ENCODE results near the gene SETDB2.

Gene SETDB2

GRCh38 chr13:49428041-49428763 is 15.9 kb upstream of the SETDB2 start:
- no peak overlapping the region for H3K4me3 ChIP-seq (replicated peaks; ENCODE audit: low read depth, low read length)
- no peak for DNase-seq (ENCODE audit: extremely low read depth, low read depth)
- no peak for TF ChIP-seq CTCF (IDR thresholded peaks at IDR 0.05; ENCODE audit: low read depth, low read length, missing control alignments)

DNA sequence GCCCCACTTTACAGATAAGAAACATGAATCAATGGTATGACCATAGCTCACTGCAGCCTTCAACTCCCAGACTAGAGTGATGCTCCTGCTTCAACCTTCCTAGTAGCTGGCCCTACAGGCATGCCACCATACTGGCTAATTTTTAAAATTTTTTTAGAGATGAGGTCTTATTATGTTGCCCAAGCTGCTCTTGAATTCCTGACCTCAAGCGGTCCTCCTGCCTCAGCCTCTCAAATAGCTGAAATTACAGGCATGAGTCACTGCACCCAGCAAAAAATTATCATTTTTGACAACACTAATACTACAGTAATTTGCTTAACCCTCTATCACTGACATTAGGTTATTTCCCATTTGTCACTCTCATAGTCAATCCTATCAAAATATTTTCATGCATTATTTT is 15.0 kb upstream of the SETDB2 start:
- H3K4me3 ChIP-seq (replicated peaks; ENCODE audit: low read depth, low read length), result no peak overlapping the region
- no peak for TF ChIP-seq CTCF (IDR thresholded peaks at IDR 0.05; ENCODE audit: low read depth, low read length, missing control alignments)
- no peak for DNase-seq (ENCODE audit: extremely low read depth, low read depth)

DNA sequence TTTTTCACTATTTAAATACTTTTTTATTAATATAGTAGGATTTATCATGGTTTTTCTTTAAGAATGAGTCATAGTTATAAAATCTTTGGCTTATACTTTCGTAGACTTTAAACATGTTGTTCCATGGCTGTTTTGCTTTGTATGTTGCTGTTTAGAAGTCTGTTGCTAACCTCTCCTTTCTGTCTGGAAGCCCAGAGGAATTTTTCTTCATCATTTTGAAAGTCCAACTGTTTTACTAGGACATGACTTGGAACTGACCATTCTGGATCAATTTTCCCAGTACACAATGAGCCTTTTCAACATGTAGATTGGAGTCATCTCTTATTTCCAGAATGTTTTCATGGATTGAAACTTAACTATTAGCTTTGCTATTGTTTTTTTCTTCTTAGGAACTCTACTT is 8.1 kb upstream of the SETDB2 start:
- no peak overlapping the region for H3K4me3 ChIP-seq (replicated peaks; ENCODE audit: low read depth, low read length)
- DNase-seq (ENCODE audit: extremely low read depth, low read depth), result no peak

GRCh38 chr13:49436890-49437289 is 7.2 kb upstream of the SETDB2 start:
- H3K4me3 ChIP-seq (replicated peaks; ENCODE audit: low read depth, low read length), result no peak overlapping the region
- DNase-seq (ENCODE audit: extremely low read depth, low read depth), result no peak
- TF ChIP-seq CTCF (IDR thresholded peaks at IDR 0.05; ENCODE audit: low read depth, low read length, missing control alignments), result no peak

More for the DNA sequence above, 8.1 kb upstream of the SETDB2 start:
- no peak for TF ChIP-seq CTCF (IDR thresholded peaks at IDR 0.05; ENCODE audit: low read depth, low read length, missing control alignments)

GRCh38 chr13:49437705-49438104 is 6.4 kb upstream of the SETDB2 start:
- no peak overlapping the region for H3K4me3 ChIP-seq (replicated peaks; ENCODE audit: low read depth, low read length)
- no peak for DNase-seq (ENCODE audit: extremely low read depth, low read depth)
- no peak for TF ChIP-seq CTCF (IDR thresholded peaks at IDR 0.05; ENCODE audit: low read depth, low read length, missing control alignments)

GRCh38 chr13:49439609-49440008 is 4.5 kb upstream of the SETDB2 start:
- H3K4me3 ChIP-seq (replicated peaks; ENCODE audit: low read depth, low read length), result no peak overlapping the region
- no peak for DNase-seq (ENCODE audit: extremely low read depth, low read depth)
- TF ChIP-seq CTCF (IDR thresholded peaks at IDR 0.05; ENCODE audit: low read depth, low read length, missing control alignments), result no peak

DNA sequence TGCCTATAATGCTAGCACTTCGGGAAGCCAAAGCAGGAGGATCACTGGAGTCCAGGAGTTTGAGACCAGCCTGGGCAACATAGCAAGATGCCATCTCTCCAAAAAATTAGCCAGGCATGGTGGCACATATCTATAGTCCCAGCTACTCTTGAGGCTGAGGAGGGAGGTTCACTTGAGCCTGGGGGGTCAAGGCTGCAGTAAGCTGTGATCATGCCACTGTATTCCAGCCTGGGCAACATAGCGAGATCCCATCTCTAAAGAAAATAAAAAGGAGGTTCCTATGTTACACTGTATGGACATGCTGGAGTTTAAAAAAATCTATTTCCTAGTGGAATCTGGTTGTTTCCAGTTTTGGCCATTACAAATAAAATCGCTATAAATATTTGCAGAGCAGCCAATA is 2.8 kb upstream of the SETDB2 start:
- no peak for DNase-seq (ENCODE audit: extremely low read depth, low read depth)
- no peak for TF ChIP-seq CTCF (IDR thresholded peaks at IDR 0.05; ENCODE audit: low read depth, low read length, missing control alignments)
- H3K4me3 ChIP-seq (replicated peaks; ENCODE audit: low read depth, low read length), result no peak overlapping the region
